ACC112 (cell line): ENCODE results near the gene NOL8.
A peak's percentile ranks its signal among the peaks of the same experiment; 100 is the strongest.

Experiments
- H2AFZ ChIP-seq: fragments of 200-600 bp; sonication (generic); one replicate; pipeline ENCODE4 v1.6.0; 2017; ENCODE audit warnings: antibody characterized with exemption, low read length; ENCODE audit not compliant: unreplicated experiment
- H3K27ac ChIP-seq: fragments of 200-600 bp; sonication (generic); 2 replicates; pipeline ENCODE4 v1.5.1; 2014; ENCODE audit warnings: low read depth, mild to moderate bottlenecking, antibody characterized with exemption, low read length, moderate library complexity
- H3K27me3 ChIP-seq: fragments of 200-600 bp; sonication (generic); 2 replicates; pipeline ENCODE4 v1.6.1; 2014; ENCODE audit warnings: mild to moderate bottlenecking, antibody characterized with exemption, low read length, moderate library complexity, mixed read lengths; ENCODE audit not compliant: insufficient read depth
- H3K36me3 ChIP-seq: fragments of 200-600 bp; sonication (generic); 2 replicates; pipeline ENCODE4 v1.6.1; 2016; ENCODE audit warnings: mild to moderate bottlenecking, antibody characterized with exemption, low read length, moderate library complexity, mixed read lengths; ENCODE audit not compliant: insufficient read depth
- H3K4me1 ChIP-seq: fragments of 200-600 bp; sonication (generic); one replicate; pipeline ENCODE4 v1.6.1; 2016; ENCODE audit warnings: low read length, mixed read lengths; ENCODE audit not compliant: insufficient read depth, unreplicated experiment, control insufficient read depth
- H3K4me3 ChIP-seq: fragments of 200-600 bp; sonication (generic); 2 replicates; pipeline ENCODE4 v1.5.1; 2014; ENCODE audit warnings: mild to moderate bottlenecking, low read depth, low read length
- H3K79me2 ChIP-seq: fragments of 200-600 bp; sonication (generic); one replicate; pipeline ENCODE4 v1.6.0; 2016; ENCODE audit warnings: low read length; ENCODE audit not compliant: control insufficient read depth, unreplicated experiment, insufficient read depth

NOL8 gene

DNA sequence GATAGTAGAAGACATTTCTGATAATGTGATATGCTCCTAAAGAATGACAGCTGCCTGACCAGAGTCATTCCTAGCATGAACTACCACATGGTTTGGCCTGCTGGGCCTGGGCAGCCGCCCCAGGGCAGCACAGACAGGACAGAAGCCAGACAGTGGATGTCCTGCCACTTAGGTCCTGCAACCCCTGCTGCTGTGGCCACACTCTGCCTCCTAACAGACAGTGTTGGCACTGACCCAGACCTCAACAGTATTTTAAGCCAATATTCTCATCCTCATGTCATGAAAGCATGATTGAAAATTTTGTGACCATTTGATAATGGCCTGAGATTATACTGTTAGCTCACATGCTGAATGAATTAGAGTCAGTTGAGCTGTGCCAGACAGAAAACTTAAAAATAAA lies 16.4 kb upstream of the NOL8 start:
- Histone ChIP-seq H2AFZ (no peak overlapping the region), H3K36me3 (peaks cover 29% of the 10 kb centered on the region), H3K4me3 (no peak overlapping the region), H3K27me3 (no peaks in the 10 kb centered on the region), H3K4me1 (peaks cover 9% of the 10 kb centered on the region), H3K79me2 (no peaks in the 10 kb centered on the region), H3K27ac (no peak overlapping the region)

GRCh38 chr9:92333282-92333634 lies 8.1 kb upstream of the NOL8 start:
- peaks cover 5% of the 10 kb centered on the region for H3K4me1 ChIP-seq
- H3K4me3 ChIP-seq: no peak overlapping the region
- no peaks in the 10 kb centered on the region for H3K27me3 ChIP-seq
- H3K79me2 ChIP-seq: no peaks in the 10 kb centered on the region
- H2AFZ ChIP-seq: no peak overlapping the region
- peaks cover 13% of the 10 kb centered on the region; the same call in 1 of the 2 replicates for H3K36me3 ChIP-seq
- no peak overlapping the region for H3K27ac ChIP-seq

DNA sequence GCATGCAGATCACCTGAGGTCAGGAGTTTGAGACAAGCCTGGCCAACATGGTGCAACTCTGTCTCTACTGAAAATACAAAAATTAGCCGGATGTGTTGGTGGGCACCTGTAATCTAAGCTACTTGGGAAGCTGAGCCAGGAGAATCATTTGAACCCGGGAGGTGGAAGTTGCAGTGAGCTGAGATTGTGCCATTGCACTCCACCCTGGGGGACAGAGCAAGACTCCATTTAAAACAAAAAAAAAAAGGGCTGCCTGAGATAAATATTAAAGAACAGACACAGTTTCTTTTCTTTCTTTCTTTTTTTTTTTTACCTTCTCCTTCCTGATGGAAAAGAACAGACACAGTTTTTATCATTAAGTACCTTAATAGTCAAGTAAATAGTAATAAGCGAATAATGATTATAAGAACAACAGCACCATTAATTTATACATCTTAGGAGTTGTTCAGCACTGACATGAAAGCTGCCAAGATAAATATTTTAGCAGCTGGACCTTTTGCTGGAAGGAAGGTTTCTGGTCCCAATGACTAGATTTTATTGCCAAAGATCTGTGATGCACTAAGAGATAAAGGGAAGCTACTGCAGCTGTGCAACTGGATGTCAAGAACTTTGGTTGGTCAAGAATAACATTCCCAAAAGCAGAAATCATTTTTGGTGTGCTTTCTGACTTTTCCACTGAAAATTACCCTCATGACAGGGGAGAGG lies 7.6 kb upstream of the NOL8 start:
- H2AFZ ChIP-seq: no peak overlapping the region
- H3K4me3 ChIP-seq: no peak overlapping the region
- peaks cover 11% of the 10 kb centered on the region; the same call in 1 of the 2 replicates for H3K36me3 ChIP-seq
- no peak overlapping the region for H3K27ac ChIP-seq
- peaks cover 5% of the 10 kb centered on the region for H3K4me1 ChIP-seq
- H3K79me2 ChIP-seq: no peaks in the 10 kb centered on the region
- H3K27me3 ChIP-seq: no peaks in the 10 kb centered on the region

DNA sequence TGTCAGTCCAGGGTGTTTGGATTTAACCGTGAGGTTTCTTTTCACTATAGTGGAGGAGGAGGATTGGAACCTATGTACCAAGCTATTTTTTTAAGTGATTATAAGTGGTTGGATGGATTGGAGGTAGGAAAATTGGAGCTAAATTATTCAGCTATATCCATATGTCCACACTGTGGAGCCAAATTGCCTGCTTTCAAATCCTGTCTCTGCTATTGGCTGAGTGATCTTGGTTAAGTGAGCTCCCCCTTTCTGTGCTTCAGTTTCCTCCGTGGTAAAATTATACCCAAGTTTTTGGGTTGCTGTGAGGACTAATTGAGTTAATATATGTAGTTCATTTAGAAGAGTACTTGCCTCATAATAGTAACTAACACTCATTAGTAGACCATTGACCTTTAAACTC lies 3.1 kb upstream of the NOL8 start:
- H2AFZ ChIP-seq: peak overlapping the region; percentile 28
- no peak overlapping the region for H3K27ac ChIP-seq
- H3K36me3 ChIP-seq: peaks cover 5% of the 10 kb centered on the region; the same call in 1 of the 2 replicates
- H3K79me2 ChIP-seq: peaks cover 25% of the 10 kb centered on the region
- H3K27me3 ChIP-seq: no peaks in the 10 kb centered on the region
- H3K4me3 ChIP-seq: no peak overlapping the region
- peaks cover 16% of the 10 kb centered on the region for H3K4me1 ChIP-seq

- Histone ChIP-seq H3K79me2 (peaks cover 29% of the 10 kb centered on the region), H3K27ac (no peak overlapping the region), H3K27me3 (no peaks in the 10 kb centered on the region), H2AFZ (no peak overlapping the region), H3K4me1 (peaks cover 11% of the 10 kb centered on the region), H3K36me3 (peaks cover 10% of the 10 kb centered on the region; the same call in 1 of the 2 replicates), H3K4me3 (peak overlapping the region; percentile 89)
Observed at GRCh38 chr9:92327283-92327850, 2.2 kb upstream of the NOL8 start.

DNA sequence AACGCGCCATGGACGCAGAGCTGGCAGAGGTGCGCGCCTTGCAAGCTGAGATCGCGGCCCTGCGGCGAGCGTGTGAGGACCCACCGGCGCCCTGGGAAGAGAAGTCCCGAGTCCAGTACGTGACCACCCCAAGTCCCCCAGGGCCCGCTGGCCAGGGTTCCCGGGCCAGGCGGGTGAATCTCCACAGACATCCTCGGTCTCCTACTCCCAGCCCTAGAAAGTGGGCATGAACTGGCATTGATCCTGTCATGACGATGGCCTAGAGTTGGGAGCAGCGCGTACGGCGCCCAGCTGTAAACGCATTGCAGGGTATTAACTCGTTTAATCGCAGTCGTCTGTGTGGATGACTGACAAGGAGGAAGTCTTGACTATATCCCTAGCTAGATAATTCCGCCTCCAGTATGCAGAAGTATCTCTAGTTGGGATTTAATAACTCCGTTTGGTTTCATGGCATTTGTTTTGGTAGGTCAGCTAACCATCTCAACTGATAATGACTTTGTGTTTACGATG lies 896 bp upstream of the NOL8 start:
- H3K79me2 ChIP-seq: peaks cover 29% of the 10 kb centered on the region

DNA sequence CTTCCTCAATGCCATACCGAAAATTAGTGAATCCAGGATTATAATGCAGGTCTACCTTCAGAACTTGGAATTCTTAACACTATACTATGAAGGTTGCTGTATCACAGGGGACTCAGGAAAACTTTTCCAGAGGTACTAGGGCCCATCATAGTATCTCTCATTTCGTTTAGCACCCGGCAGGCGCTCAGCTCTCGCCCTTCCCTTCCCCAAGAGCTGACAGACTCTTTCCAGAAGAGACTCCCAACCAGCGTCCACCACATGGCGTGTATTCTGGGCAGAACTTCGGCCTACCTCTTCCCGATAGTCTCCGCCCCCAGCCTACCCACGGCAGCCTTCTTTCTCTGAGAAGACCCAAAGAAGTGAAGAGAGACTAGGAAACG lies 271 bp downstream of the NOL8 start:
- H3K27me3 ChIP-seq: no peaks in the 10 kb centered on the region
- H2AFZ ChIP-seq: peak overlapping the region; percentile 89
- peaks cover 29% of the 10 kb centered on the region for H3K79me2 ChIP-seq
- H3K4me3 ChIP-seq: peak overlapping the region; percentile 89
- H3K27ac ChIP-seq: peak overlapping the region; percentile 91
- peaks cover 11% of the 10 kb centered on the region for H3K4me1 ChIP-seq
- peaks cover 18% of the 10 kb centered on the region for H3K36me3 ChIP-seq

More for the DNA sequence above, 896 bp upstream of the NOL8 start:
- H3K36me3 ChIP-seq: peaks cover 12% of the 10 kb centered on the region
- H3K4me3 ChIP-seq: peak overlapping the region; percentile 89
- peak overlapping the region; percentile 91; the same call in 1 of the 2 replicates for H3K27ac ChIP-seq
- H3K27me3 ChIP-seq: no peaks in the 10 kb centered on the region
- H3K4me1 ChIP-seq: peaks cover 11% of the 10 kb centered on the region
- H2AFZ ChIP-seq: peak overlapping the region; percentile 74

DNA sequence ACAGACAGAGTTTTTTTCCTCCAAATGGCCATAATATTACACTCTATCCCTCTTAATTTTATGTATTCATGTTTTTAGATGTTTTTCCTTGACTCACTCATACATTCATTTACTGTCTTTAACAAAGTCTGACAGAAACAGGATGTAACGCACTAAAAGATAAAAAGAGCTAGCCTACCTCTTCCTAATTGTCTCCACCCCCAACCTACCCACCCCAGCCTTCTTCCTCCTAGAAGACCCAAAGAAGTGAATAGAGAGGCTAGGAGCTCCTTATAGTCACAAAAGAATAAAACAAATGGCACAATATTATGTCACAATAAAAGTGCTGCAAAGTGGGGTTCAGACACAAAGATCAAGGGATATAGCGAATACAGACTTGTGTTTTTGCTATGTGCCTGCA lies 719 bp downstream of the NOL8 start:
- Histone ChIP-seq H3K79me2 (peaks cover 29% of the 10 kb centered on the region), H3K4me1 (peaks cover 11% of the 10 kb centered on the region), H2AFZ (peak overlapping the region; percentile 89)

DNA sequence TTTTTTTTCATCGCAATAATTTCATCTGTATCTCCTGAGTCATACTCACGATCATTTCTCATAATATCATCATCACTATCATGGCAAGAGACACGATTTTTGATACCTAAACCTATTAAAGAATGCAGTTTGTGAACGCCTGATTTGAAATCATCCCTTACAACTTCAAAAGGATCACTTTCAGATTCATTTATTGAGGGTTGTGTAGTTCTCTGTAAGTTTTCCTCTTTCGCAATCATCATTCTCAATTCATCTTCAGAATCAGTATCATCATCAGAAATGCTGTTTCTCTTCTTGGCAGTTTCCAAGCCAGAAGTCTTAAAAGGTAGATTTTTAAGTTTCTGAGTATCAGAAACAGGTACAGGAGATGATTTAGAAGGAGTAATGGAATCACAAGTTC lies 9.7 kb downstream of the NOL8 start:
- Histone ChIP-seq H3K79me2 (no peaks in the 10 kb centered on the region), H2AFZ (no peak overlapping the region), H3K36me3 (peaks cover 33% of the 10 kb centered on the region), H3K27me3 (no peaks in the 10 kb centered on the region), H3K27ac (no peak overlapping the region), H3K4me3 (no peak overlapping the region), H3K4me1 (peaks cover 3% of the 10 kb centered on the region)

More for the DNA sequence above, 719 bp downstream of the NOL8 start:
- Histone ChIP-seq H3K4me3 (peak overlapping the region; percentile 89), H3K36me3 (peaks cover 22% of the 10 kb centered on the region), H3K27me3 (no peaks in the 10 kb centered on the region), H3K27ac (peak overlapping the region; percentile 91)

DNA sequence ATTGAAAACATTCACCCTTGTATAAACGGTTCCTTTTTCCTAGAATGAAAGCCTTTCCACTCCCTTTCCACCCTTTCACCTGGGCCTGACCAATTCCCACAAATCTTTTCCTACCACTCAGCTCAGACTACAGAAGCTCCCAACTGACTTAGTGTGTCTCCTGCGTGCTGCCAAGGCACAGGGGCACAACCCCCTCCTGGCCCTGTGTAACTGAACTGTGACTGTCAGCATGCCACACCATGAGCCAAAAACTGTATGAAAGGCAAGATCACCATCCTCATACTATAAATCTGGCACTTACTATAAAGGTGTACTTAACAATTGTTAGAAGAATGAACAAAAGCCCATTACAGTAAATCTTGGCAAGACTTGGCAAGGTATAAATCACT lies 11.5 kb downstream of the NOL8 start:
- H3K27me3 ChIP-seq: no peaks in the 10 kb centered on the region
- no peak overlapping the region for H3K27ac ChIP-seq
- H3K36me3 ChIP-seq: peaks cover 40% of the 10 kb centered on the region
- H3K4me1 ChIP-seq: peaks cover 8% of the 10 kb centered on the region
- H2AFZ ChIP-seq: no peak overlapping the region
- H3K4me3 ChIP-seq: no peak overlapping the region
- H3K79me2 ChIP-seq: no peaks in the 10 kb centered on the region
